Activated CD4-positive, alpha-beta T cell treated with anti-CD3 and anti-CD28 coated beads, Interleukin-2, Interleukin-4, amounts not matched to agents 100 ng/mL and 50 ng/mL, durations not matched to agents 16 hours and 8 hours (primary cell): ENCODE measurements around the gene PRR12.

ENCODE experiments used
- DNase-seq: peaks from one replicate; pipeline ENCODE4 v3.0.0-alpha.2; 2020; ENCODE audit warnings: low spot score

Gene PRR12

GRCh38 chr19:49646586-49646985, 55.6 kb downstream of the PRR12 start:
- DNase-seq, result no peak

GRCh38 chr19:49651029-49651819, 60.2 kb downstream of the PRR12 start:
- no peak for DNase-seq

GRCh38 chr19:49651820-49652550, 61.0 kb downstream of the PRR12 start:
- DNase-seq, result no peak

- no peak for DNase-seq
Observed at GRCh38 chr19:49652551-49653465, 61.8 kb downstream of the PRR12 start.

- DNase-seq, result no peak
Observed at GRCh38 chr19:49653466-49653806, 62.5 kb downstream of the PRR12 start.

GRCh38 chr19:49654581-49654980, 63.6 kb downstream of the PRR12 start:
- DNase-seq, result no peak

GRCh38 chr19:49655570-49656455, 64.8 kb downstream of the PRR12 start:
- DNase-seq, result no peak

- no peak for DNase-seq
Observed at GRCh38 chr19:49656456-49657109, 65.6 kb downstream of the PRR12 start.

- DNase-seq, result no peak
Observed at GRCh38 chr19:49657493-49658138, 66.6 kb downstream of the PRR12 start.

- no peak for DNase-seq
Observed at GRCh38 chr19:49658139-49658517, 67.1 kb downstream of the PRR12 start.

- DNase-seq, result no peak
Observed at GRCh38 chr19:49658566-49659442, 67.8 kb downstream of the PRR12 start.

GRCh38 chr19:49660338-49660961, 69.5 kb downstream of the PRR12 start:
- no peak for DNase-seq

- no peak for DNase-seq
Observed at GRCh38 chr19:49662011-49662410, 71.0 kb downstream of the PRR12 start.

GRCh38 chr19:49663224-49663623, 72.2 kb downstream of the PRR12 start:
- DNase-seq, result no peak

GRCh38 chr19:49664171-49665035, 73.4 kb downstream of the PRR12 start:
- peak; percentile 90 for DNase-seq

GRCh38 chr19:49665036-49665350, 74.0 kb downstream of the PRR12 start:
- no peak for DNase-seq

- DNase-seq, result peak; percentile 99
Observed at GRCh38 chr19:49665351-49666119, 74.6 kb downstream of the PRR12 start, which contains the start of the genes BCL2L12 and IRF3. BCL2L12 (plus strand) TSS chr19:49665933; CDS start chr19:49666693, 760 bp downstream. IRF3 (minus strand) TSS chr19:49665857; CDS start chr19:49664838, 1,019 bp downstream.
